RCC 7860 (cell line): Measurements from ENCODE around the gene POLD2.
A peak's percentile ranks its signal among the peaks of the same experiment; 100 is the strongest.

Experiments used
- DNase-seq: peaks from one replicate; pipeline ENCODE4 v3.0.0-alpha.2; 2015; ENCODE audit warnings: low spot score
- FAIRE-seq: peaks from 2 replicates; lab custom pipeline; 2012; peaks lifted over from hg19 to GRCh38; lab: Jason Lieb, UNC

The POLD2 gene

DNA sequence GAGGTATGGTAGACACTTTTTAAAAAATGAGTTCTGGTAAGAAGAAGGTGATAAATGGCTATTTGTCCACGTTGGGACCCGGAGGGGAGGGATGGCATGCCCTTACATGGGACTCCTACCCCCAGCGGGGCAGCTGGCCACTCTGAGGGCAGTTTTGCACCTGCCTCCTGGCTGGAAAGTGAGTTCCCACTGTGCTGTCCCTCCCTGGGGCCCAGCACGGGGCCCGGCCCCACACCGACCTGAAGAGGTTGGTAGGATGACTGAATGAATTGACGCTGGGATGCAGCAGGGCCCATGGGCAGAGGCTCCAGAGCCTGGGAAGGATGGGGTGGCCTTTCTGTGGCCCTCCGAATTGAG lies 19.8 kb downstream of the POLD2 start:
- no peak for FAIRE-seq

DNA sequence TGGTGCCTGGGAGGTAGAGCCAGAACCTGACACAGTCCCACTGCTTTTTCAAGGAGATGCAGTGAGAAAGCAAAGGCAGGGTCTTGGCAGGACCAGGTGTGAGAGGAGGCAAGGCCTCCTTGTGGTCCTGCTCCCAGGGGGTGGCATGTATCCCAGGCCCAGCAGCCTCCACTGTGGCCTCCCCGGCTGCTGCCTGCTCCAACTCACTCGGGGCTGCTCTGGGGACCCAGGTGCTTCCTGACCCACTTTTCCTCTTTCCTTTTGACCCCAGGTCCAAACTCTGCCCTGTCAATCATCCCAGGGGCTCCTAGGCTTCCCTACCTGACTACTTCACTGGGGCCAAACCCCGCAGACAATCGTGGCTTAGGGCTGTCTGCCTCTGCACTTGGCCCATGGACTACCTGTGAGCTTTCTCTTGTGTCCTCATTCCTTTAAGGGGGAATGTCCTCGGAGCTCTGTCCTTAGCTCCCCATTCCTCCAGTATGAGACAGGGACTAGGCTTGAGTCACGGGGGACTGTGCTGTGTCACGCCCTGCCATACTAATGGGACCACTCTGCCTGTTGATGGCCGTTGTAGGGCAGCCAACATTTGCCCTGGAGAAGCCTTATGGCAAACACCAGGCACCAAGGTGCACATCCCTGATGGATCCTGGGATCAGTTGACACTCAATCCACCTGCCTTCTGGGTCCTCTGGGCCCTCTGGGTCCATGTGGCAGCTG lies 20.3 kb downstream of the POLD2 start:
- no peak for DNase-seq
- no peak for FAIRE-seq

More for the DNA sequence above, 19.8 kb downstream of the POLD2 start:
- no peak for DNase-seq

DNA sequence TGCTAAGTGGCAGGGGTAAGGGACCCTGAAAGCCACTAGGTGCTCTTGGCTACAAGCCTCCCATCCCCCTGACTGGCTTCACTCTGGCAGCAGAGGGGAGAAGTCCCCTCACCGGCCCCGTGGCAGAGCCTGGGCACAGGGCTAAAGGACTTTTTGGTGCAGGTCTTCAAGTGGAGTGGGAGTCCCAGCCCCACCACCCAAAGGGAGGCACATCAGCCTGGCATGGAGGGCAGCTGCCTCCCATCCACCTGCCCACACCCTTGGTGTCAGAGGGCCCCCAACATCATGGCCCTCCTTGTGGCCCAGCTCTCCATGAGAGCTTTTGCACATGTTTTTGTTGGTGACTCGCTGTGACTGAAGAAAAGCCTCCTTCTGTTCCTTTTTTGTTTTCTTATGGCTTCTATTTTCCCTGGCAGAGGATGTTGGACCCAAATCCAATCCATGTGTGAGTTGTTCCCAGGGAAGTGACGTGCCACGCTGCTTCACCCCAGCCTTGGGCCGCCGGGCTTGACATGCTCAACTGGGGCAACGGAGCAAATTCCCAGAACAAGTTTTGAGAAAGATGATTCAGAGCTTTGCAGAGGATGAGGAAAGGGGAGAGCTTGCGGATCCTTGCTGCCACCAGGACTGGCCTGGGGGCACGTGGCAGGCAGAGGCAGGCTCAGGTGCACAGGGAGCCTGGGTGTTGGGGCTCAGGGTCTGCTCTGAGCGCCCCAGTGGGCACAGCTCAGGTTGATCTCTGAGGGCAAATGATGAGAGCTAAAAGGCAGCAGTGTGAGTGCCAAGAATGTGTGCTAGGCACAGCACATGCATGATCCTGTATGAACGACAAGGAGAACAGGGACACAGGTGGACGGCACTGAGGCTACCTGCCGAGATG lies 21.1 kb downstream of the POLD2 start:
- FAIRE-seq (no peak), DNase-seq (no peak)

DNA sequence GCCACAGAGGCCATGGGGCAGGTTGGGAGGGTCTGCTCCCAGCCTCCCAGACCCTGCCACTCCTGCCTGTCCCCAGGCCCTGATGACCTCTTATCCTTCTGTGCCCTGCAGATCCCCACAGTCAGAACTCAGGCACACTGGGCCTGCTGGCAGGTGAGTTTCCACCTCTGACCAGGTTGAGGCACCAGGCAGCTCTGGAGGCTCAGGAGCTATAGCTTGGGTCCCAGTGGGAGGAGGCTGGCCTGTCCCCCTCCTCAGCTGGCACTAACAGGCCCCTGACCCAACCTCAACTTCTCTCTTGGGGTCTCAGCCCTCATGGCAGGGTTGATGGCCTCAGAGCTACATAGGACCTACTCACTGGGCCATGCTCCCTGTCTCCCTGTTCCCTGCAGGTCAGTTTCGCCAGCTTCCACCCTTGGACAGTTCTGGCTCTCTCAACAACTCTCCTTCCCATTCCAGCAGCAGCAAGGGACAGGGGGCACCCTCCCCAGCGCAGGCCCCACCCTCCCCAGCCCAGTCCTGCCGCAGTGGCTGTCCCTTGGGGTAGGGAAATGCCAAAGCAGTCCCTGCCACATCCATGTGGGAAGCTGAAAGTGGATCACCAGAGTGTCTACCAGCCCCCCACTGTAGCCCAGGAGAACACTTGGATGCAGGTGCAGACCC lies 21.9 kb downstream of the POLD2 start:
- no peak for FAIRE-seq
- no peak for DNase-seq

DNA sequence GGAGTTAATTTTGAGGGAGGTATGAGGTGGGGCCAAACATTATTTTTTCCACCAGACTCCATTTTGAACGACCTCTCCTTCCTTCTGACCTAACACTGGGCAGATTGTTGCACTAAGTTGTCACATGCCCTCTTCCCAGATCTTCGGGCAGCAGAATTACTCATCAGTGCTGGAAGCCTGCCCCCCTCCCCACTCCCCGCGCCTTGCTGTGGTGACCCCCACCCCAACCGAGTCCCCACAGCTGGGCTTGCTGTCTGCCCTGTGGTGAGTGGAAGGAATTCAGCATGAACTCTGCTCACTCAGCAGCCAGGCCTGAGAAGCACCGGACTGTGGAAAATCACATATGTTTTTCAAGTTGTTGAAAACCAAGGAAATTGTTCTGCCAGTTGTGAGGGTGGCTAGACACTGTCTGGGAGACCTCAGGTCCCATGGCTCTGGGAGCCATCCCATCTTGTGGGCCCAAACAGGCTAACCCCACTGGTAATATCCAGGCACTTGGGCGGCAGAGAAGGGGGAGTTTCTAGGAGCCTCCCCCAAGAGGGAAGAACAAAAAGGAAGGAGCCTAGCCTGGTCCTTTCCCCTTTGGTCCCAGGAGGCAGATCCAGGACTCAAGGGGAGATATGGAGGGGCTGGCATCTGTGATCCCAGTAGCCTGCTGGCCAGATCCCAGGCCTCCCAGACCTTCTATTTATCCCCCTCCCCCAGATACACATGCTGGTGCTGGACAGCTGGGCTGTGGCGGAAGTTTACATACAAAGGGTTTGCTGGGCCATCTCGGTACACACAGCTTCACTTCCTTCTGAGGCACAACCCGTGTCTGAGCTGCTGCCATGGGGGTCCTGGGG lies 22.7 kb downstream of the POLD2 start:
- FAIRE-seq (no peak), DNase-seq (peak; percentile 59)

DNA sequence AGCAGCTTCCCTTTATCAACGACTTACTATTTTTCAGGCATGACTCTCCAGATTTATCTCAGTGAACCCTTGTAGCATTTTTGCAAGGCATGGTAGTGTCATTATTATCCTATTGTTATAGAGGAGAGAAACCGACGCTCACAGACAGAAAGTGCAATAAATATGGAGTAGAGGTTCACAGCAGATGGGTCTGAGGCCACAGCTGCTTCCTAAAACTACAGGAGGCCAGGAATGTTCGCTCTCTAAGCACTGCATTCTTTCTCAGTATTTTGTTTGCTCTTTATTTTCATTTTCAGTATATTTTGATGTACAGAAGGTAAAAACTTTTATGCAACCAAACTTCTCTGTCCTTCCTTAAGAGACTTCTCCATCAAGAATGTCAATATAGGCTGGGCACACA lies 23.7 kb downstream of the POLD2 start:
- FAIRE-seq (no peak), DNase-seq (no peak)

DNA sequence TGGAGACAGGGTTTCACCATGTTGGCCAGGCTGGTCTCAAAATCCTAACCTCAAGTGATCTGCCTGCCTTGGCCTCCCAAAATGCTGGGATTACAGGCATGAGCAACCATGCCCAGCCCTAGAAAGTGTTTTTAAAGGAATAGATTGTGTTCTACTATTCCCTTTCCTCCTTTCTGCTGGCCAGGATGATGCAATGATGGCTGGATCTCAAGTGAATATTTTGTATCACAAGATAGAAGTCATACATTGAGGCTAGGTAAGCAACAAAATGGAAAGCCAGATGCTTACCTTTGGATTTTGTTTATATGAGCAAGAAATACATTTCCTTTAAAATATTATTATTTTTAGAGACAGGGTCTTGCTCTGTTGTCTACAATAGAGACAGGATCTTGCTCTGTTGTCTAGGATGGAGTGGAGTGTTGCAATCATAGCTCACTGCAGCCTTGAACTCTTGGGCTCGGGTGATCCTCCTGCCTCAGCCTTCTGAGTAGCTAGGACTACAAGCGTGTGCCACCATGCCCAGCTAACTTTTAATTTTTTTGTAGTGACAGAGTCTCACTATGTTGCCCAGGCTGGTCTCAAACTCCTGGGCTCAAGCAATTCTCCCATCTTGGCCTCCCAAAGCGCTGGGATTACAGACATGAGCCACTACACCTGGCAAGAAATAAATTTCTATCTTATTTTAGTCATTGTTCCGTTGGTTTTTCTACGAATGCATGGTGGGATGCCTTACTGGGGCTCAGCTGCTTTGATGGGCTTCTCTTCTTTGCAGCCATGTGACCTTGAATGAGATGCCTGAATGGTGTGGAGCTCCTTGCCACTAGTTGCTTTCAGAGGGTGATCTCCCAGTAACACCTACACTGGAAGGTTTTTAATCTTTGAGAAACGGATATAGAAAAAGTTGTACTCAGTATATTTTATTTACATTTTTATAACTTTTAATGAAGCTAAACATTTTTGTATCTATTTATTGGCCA lies 25.0 kb downstream of the POLD2 start:
- no peak for FAIRE-seq
- DNase-seq: no peak

DNA sequence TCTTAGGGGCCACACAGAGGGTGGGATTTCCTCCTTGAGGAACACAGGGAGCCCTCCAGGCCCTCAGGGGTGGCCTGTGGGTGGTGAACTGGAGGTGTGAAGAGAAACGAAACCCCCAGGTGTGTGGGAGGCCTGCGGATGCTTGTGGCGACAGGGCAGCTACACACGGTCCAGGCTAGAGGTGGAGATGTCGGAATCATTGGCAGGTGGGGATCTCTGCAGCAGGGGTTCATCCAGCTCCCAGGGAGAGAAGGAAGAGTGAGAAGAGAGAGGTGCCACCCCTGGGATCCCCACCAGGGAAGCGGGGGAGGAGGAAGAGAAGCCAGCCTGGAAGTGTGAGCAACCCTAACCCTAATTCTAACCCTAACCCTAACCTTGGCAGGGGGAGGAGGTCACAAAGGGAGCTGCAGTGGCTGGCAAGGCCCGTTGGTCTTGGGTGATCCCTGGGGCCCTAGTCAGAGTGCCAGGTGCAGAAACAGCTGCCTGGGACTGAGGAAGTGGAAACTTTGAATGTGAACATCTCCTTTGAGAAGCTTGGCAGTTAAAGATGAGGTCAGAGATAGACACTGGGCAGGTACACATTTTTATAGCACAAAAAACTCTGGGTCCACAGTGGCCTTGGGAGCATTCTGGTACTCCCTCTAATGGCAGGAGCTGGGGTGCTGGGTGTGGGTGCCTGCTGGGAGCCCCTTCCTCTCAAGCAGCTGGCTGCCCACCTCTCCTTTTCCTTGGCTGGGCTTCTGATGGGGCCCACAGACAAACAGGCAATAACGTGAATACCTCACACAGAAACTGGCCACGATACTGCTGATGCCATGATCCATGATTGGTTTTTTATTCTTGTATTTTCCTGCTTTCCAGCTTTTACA lies 26.1 kb downstream of the POLD2 start:
- DNase-seq (no peak), FAIRE-seq (no peak)

DNA sequence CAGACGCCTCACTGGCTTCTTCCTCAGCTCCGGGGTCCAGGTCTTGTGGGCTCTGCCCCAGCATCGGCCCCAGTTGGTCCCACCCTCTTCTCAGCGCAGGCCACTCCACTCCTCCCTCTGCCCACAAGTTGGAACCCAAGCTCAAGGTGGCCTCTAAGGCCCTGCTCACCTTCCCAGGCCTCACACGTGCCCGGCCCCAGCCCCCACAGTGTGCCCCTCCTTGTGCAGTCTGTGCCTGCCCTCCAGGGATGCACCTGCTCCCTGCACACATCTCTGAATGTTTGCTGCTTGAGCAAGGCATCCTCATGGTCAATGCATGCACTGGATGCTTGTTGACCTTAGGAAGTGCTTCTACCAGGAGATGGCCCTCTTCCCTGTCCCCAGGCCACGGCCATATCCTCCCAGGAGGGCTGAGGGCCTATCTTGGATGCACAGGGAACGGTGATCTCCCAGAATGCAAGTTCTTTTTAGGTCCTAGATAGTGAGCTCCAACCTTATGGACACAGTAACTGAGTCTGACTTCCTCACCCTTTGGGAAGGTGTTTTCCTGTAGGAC lies 26.9 kb downstream of the POLD2 start:
- DNase-seq: no peak
- no peak for FAIRE-seq

DNA sequence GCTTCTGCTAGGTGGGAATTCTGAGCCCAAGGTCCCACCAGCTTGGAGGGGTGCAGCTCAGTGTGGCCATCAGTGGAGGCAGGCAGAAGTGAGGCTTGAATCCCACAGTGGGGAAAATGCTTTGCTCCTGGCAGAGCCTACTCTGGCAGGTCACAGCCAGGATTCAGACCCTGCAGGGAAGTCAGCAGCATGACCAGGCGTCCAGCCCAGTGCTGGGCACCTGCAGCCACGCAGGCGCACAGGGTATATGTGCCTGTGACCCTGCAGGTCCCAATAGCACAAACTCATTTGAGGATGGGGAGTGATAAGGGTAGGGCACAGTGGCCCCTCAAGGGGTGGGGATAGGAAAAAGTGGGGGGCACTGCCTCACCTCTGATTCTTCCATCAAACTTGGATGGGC lies 27.6 kb downstream of the POLD2 start:
- DNase-seq (no peak), FAIRE-seq (no peak)

DNA sequence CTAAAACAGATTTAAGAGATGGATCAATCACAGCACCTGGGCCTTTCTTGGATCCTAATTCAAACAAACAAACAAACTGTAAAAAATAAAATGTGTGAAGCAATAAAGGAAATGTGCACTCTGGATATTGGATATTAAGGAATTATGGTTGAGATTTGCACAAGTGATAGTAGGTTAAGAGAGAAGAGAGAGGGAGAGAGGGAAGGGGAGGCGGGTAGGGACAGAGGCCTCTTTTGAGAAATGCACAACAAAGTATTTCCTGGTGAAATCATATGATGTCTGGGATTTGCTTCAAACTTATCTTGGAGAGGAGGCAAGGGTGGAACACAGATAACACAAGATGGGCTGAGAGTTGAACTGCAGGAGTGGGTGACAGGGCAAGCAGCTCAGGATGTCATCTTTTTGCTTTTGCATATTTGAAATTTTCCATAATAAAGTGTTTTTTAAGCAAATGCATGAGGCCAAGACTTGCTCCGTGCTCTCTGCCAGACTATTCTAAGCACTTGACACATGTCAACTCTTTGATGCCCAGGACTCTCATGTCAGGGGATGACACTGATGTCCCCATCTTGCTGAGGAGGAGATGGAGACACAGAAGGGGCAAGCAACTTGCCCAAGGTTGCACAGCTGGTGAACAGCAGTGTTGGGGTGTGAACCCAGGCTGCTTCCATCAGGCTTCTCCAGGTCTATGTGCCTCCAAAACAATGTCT lies 28.3 kb downstream of the POLD2 start:
- FAIRE-seq (no peak), DNase-seq (no peak)

DNA sequence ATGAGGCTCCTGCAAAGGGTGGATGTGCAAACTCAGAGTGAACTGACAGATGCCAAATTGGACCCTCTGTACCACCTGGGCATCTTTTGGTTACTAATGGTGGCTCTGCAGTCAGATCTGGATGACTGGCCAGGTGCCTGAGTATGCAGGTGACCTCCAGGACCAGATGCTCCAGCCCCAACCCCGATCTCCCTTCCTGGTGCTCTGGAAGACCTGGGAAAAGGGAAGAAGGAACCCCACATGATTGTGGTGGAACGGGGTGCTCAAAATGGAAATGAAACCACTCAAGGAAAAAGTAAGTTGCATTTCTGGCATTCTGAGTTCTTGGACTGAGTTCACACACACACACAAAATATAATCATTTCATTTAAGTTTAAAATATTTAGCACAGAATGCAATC lies 29.0 kb downstream of the POLD2 start:
- FAIRE-seq (no peak), DNase-seq (no peak)

DNA sequence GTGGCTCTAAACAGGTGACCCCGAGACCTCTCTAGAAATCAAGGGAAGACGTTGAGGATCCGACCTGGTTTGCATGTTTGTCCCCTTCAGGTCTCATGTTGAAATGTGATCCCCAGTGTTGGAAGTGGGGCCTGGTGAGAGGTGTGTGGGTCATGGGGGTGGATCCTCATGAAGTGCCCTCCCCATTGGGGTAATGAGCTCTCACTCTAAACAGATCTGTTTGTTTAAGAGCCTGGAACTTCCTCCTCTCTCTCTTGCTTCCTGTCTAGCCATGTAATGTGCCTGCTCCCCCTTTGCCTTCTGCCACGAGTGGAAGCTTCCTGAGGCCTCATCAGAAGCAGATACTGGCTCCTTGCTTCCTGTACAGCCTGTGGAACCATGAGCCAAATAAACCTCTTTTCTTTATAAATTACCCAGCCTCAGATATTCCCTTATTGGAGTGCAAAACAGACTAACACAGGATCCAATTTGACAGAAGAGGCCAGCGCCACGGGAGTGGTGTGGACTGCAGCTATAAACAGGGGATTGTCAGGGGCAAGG lies 30.2 kb downstream of the POLD2 start:
- no peak for FAIRE-seq
- DNase-seq: no peak

DNA sequence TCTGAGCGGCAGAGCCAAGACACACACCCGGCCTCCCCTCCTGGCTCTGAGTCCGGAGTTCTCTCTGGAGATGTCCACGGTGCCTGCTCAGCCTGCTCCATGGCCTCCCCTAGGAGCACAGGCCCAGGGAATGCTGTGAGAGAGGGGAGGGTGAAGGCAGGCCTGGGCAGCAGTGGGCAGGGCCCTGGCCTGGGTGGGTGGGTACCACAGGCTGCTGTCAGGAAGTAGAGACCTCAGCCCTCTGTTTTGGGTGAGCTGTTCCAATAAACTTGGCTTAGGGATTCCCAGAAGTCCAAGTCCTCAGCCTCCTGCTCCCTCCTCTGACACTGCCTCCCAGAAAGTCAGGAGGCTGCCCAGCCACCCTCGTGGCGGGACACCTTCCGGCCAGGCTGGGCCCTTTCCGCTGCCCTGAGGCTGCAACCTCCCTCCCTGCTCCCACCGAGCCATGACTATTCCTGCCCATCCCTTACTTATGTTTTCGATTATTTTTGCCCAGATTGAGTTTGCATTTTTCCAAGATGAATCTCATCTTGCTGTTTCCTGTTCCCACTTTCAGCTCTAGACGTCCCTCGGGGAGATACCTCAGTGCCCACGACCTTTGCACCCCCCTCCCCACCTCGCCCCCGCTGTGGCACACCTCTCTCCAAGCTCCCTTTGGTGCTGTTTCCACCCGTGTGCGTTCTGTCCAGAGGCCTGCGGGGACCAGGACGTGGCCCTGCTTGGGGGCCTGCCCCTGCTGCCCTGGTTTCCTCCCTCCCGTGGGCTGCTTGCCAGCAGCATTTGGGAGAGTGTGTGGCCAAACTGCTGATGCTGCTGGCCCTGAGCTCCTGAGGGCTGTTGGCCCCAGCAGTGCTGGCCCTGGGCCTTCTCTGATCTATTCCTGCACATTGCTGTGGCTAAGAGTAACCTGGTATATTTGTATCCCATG lies 35.2 kb downstream of the POLD2 start:
- FAIRE-seq (no peak), DNase-seq (no peak)

DNA sequence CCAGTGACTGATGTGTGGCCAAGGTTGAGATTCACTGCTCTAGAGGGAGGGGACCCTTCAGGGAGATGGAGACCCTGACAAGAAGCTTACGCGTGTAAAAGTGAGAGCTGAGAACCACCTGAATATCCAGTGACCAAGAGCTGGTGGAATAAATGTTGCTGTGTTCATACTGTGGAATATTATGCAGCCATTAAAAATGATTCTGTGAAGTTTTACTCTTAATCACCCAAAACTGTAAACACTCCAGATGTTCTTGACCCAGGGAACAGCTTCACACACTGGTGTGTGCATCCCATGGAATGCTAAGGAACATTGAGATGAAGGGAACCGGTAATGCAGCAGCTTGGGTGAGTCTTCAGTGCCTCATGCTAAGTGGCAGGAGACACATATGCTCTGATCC lies 36.7 kb downstream of the POLD2 start:
- FAIRE-seq: no peak
- no peak for DNase-seq

DNA sequence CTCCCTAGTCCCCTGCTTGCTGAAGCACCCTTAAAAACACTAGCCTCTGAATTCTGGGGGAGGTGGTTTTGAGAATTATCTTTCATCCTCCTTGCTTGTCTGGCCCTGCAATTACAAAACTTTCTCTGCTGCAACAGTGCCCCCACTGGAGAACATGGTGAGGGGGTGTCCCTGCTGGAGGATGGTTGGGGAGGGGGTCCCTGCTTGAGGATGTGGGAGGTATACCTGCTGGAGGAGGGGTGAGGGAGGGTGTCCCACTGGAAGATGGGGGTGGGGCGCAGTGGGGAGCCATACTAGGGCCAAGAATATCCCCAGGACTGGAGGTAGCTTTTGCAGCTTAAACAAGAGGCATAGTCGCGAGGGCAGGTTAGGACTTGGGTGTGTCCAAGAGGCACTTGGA lies 37.8 kb downstream of the POLD2 start:
- DNase-seq (no peak), FAIRE-seq (no peak)

DNA sequence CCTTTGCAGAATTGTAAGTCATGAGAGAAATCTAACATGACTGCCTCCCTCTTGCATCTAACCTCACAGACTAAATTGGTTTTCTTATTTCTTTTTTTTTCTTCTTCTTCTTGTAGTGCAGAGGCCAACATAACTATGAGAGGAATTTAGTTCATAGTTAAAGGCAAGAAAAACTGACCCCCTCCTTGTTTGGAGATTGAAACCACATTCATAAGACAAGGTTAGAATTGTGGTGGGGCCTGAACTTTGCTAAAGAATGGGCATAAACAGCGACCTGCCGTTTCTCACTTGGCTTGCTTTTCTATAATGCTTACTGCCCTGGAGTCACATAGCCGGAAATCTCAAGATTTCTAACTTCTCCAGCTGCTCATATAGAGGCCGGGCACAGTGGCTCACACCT lies 38.6 kb downstream of the POLD2 start:
- DNase-seq (no peak), FAIRE-seq (no peak)
